Measurements from ENCODE around the gene DCN.

DNA sequence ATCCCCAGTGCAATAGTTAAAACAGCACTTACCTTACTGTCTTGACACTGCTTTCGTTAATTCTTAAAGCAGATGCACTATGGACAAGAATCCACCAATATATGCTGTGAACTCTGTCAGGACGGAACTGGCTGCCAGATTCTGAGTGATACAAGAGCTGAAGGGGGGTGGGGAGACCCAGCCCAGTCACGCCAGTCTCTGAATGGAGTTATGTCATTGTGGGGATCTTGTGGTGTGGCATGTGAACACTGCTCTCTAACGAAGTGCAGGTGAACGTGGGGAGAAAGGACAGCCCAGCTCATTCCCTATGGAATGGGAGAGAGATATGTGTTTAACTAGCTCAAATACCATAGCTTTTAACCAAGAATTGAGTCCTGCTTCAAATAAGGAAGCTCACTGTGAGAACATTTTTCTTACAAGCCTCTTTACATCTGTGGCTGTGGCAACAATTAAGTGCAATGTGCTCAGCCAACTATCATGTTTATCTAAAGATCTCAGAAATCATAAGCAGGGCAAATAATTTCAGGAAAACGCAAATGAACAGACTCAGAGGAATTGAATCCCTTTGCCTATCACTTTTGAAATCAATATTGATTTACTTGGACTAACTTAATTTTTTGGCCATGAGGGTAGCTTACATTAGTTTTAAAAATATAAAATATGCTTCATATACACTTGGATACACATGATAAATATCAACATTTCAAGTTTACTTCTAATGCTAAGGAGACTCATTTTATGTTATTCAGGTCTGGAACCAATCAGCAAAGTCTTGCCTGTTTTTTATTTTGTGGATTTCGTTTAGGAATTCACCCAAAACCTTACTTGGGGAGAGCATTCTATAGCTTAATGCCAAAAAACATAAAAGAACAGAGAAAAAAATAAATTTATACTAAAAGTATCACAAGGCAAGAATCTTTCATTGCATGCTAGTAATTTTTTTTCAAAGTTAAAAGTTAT is 71.0 kb downstream of the DCN start, which contains the start of gene LUM:
- no peak for TF ChIP-seq POLR2A (IDR thresholded peaks at IDR 0.05; ENCODE audit: low read length)
- no peak for TF ChIP-seq GATA1 (IDR thresholded peaks at IDR 0.05; ENCODE audit: low read depth, low read length)
